HEK293 (cell line): ENCODE data around the gene AKAP17A.
"Not testable (repeated sequence)": the region's sequence is repeated elsewhere in the genome, so short reads cannot be mapped to it uniquely, and the experiment has no call there.

Source experiments
- CTCF ChIA-PET: fragments of 350-600 bp; formaldehyde crosslinking; extraction: SDS; loops from one replicate; lab custom pipeline; 2021; ENCODE audit warnings: antibody characterized with exemption; lab: Yijun Ruan, JAX
- POLR2A ChIA-PET: fragments of 300-600 bp; formaldehyde crosslinking; extraction: SDS; loops from one replicate; lab custom pipeline; 2020; ENCODE audit warnings: antibody characterized with exemption, inconsistent platforms; lab: Yijun Ruan, JAX
- H3K27ac ChIP-seq: fragments of 200-500 bp; sonication (Bioruptor generic); 2 replicates; pipeline ENCODE4 v1.5.1; 2014; ENCODE audit warnings: low read depth, low read length, control low read depth, inconsistent platforms; ENCODE audit errors: extremely low read depth
- H3K36me3 ChIP-seq, 2 experiments: fragments of 200-500 bp in 1 of 2; sonication (Bioruptor generic) in 1 of 2; 1 replicate in 1 of 2; 2 replicates in 1 of 2; pipeline ENCODE4 v1.5.1; 2014 to 2017; ENCODE audit warnings: inconsistent platforms in 2 of 2, low read length in 2 of 2; ENCODE audit not compliant: control insufficient read depth in 2 of 2, insufficient read depth in 1 of 2
- H3K4me1 ChIP-seq: fragments of 200-500 bp; sonication (Bioruptor generic); 2 replicates; pipeline ENCODE4 v1.5.1; 2014; ENCODE audit warnings: mild to moderate bottlenecking, low read length, inconsistent platforms; ENCODE audit not compliant: control insufficient read depth, insufficient read depth
- H3K4me3 ChIP-seq: 2 replicates; pipeline ENCODE4 v1.5.1; 2011; ENCODE audit warnings: low read depth, mild to moderate bottlenecking, control low read depth, low read length, moderate library complexity
- H3K9me3 ChIP-seq: fragments of 200-500 bp; sonication (Bioruptor generic); 2 replicates; pipeline ENCODE4 v1.5.1; 2014; ENCODE audit warnings: low read depth, low read length, inconsistent platforms; ENCODE audit not compliant: control insufficient read depth, insufficient read depth
- EGR2 ChIP-seq: fragments of 450-650 bp; formaldehyde crosslinking; IDR thresholded peaks from 2 replicates; pipeline ENCODE4 v1.5.1; 2016; ENCODE audit warnings: low read depth, missing biosample characterization, missing genetic modification characterization
- ZFHX2 ChIP-seq: fragments of 450-650 bp; formaldehyde crosslinking; conservative IDR thresholded peaks from 2 replicates; pipeline ENCODE4 v1.5.1; 2016; ENCODE audit warnings: missing biosample characterization, missing genetic modification characterization
- ZNF146 ChIP-seq: fragments of 450-650 bp; formaldehyde crosslinking; IDR thresholded peaks from 2 replicates; pipeline ENCODE4 v1.5.1; 2016; ENCODE audit warnings: missing biosample characterization, missing genetic modification characterization
- ZNF23 ChIP-seq: fragments of 450-650 bp; formaldehyde crosslinking; IDR thresholded peaks from 2 replicates; pipeline ENCODE4 v1.5.1; 2016; ENCODE audit warnings: missing biosample characterization, missing genetic modification characterization, borderline replicate concordance
- ZNF366 ChIP-seq: fragments of 450-650 bp; formaldehyde crosslinking; conservative IDR thresholded peaks from 2 replicates; pipeline ENCODE4 v1.5.1; 2016; ENCODE audit warnings: missing biosample characterization, missing genetic modification characterization
- ZNF529 ChIP-seq: fragments of 450-650 bp; formaldehyde crosslinking; IDR thresholded peaks from 2 replicates; pipeline ENCODE4 v1.5.1; 2017; ENCODE audit warnings: missing genetic modification characterization, missing biosample characterization; ENCODE audit not compliant: insufficient replicate concordance
- TF ChIP-seq, protein P1 (sequence below): fragments of 450-650 bp; formaldehyde crosslinking; IDR thresholded peaks from 2 replicates; pipeline ENCODE4 v1.5.1; 2016; ENCODE audit warnings: missing biosample characterization, missing genetic modification characterization
- TF ChIP-seq, protein P2 (sequence below): fragments of 450-650 bp; formaldehyde crosslinking; IDR thresholded peaks from 2 replicates; pipeline ENCODE4 v1.5.1; 2016; ENCODE audit warnings: missing biosample characterization, missing genetic modification characterization
- TF ChIP-seq, protein P3 (sequence below): fragments of 450-650 bp; formaldehyde crosslinking; IDR thresholded peaks from 2 replicates; pipeline ENCODE4 v1.5.1; 2017; ENCODE audit warnings: missing biosample characterization, missing genetic modification characterization

Gene AKAP17A

DNA sequence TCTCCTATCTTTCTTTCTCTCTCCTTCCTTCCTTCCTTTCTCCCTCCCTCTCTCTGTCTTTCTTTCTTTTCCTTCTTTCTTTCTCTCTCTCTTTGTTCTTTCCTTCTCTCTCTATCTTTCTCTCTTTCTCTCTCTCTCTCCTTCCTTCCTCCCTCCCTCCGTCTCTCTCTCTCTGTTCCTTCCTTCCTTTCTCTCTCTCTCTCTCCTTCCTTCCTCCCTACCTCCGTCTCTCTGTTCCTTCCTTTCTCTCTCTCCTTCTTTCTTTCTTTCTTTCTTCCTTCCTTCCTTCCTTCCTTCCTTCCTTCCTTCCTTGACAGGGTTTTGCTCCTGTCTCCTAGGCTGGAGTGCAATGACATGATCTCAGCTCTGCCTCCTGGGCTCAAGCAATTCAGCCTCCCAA, 30.2 kb upstream of the AKAP17A start:
- POLR2A ChIA-PET = no interaction called here
- peaks cover 3% of the 10 kb centered on the region; the same call in 1 of the 2 replicates for H3K4me1 ChIP-seq
- CTCF ChIA-PET = no interaction called here
- TF ChIP-seq ZNF23 (tag by site-specific recombination) (no peak), ZNF366 (tag by site-specific recombination) (peak; percentile 69)
- TF ChIP-seq, all 188 proteins: peak for 1
- no peak overlapping the region for H3K27ac ChIP-seq
- H3K4me3 ChIP-seq = no peak overlapping the region
- H3K9me3 ChIP-seq = no peaks in the 10 kb centered on the region; the same call in 1 of the 2 replicates
- H3K36me3 ChIP-seq = no peaks in the 10 kb centered on the region

DNA sequence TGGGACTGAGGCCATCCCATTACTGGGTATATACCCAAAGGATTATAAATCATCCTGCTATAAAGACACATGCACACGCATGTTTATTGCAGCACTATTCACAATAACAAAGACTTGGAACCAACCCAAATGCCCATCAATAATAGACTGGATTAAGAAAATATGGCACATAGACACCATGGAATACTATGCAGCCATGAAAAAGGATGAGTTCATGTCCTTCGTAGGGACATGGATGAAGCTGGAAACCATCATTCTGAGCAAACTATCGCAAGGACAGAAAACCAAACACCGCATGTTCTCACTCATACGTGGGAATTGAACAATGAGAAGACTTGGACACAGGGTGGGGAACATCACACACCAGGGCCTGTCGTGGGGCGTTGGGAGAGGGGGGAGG, 27.3 kb upstream of the AKAP17A start:
- POLR2A ChIA-PET, H3K36me3 ChIP-seq, H3K4me1 ChIP-seq, H3K4me3 ChIP-seq, H3K9me3 ChIP-seq, H3K27ac ChIP-seq, CTCF ChIA-PET: not testable (repeated sequence)
- TF ChIP-seq, protein P1, sequence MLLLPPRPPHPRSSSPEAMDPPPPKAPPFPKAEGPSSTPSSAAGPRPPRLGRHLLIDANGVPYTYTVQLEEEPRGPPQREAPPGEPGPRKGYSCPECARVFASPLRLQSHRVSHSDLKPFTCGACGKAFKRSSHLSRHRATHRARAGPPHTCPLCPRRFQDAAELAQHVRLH (tag by site-specific recombination) = peak; percentile 69; the same call in 1 of the 2 replicates
- TF ChIP-seq ZNF146 (tag by site-specific recombination) = peak; percentile 100
- TF ChIP-seq, protein P2, sequence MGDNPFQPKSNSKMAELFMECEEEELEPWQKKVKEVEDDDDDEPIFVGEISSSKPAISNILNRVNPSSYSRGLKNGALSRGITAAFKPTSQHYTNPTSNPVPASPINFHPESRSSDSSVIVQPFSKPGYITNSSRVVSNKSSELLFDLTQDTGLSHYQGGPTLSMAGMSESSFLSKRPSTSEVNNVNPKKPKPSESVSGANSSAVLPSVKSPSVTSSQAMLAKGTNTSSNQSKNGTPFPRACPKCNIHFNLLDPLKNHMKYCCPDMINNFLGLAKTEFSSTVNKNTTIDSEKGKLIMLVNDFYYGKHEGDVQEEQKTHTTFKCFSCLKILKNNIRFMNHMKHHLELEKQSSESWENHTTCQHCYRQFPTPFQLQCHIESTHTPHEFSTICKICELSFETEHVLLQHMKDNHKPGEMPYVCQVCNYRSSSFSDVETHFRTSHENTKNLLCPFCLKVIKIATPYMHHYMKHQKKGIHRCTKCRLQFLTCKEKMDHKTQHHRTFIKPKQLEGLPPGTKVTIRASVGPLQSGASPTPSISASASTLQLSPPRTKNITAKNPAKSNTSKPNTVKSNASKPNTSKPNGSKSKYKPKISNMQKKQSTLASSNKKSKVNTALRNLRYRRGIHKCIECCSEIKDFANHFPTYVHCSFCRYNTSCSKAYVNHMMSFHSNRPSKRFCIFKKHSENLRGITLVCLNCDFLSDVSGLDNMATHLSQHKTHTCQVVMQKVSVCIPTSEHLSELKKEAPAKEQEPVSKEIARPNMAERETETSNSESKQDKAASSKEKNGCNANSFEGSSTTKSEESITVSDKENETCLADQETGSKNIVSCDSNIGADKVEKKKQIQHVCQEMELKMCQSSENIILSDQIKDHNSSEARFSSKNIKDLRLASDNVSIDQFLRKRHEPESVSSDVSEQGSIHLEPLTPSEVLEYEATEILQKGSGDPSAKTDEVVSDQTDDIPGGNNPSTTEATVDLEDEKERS (tag by site-specific recombination) = peak; percentile 84; the same call in 1 of the 2 replicates

DNA sequence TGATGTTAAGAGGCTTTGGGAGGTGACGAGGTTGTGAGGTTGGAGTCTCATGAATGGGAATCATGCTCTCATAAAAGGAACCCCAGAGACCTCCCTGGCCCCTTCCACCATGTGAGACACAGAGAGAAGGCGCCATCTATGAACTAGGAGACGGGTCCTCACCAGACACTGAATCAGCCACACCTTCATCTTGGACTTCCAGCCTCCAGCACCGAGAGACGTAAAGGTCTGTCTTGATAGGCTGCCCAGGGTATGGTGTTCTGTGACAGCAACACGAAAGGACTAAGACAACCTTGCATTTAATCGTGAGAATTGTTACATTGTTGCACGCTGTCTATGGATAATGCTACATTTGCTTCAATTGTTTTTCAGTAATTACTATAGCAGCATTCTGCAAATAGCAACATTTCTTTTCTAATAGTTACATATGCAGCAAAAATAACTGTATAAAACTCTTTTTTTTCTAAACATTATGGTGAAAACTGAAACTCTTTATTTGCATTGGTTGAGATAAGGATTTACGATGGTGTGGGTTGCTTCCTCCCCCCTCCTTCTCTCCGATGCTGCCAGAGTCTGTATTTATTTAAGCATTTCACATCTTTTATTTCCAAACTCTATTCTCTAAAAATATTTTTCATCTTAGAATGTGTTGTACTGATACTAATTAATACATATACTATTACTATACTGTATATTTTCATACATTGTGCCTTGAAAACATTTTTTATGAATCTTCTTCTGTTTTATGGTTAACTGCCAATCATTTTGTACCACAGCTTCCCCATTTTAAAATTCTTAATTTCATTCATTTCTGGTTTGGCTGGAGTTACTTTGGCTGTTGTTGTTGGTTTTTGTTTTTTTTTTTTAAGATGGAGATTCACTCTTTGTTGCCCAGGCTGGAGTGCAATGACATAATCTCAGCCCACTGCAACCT, 26.4 kb upstream of the AKAP17A start:
- Histone ChIP-seq H3K4me1 (peaks cover 3% of the 10 kb centered on the region; the same call in 1 of the 2 replicates), H3K4me3 (no peak overlapping the region), H3K36me3 (no peaks in the 10 kb centered on the region), H3K9me3 (no peaks in the 10 kb centered on the region; the same call in 1 of the 2 replicates), H3K27ac (no peak overlapping the region)
- peak; percentile 23; the same call in 1 of the 2 replicates for TF ChIP-seq ZFHX2 (tag by site-specific recombination)
- TF ChIP-seq EGR2 (tag by site-specific recombination) = peak; percentile 43; the same call in 1 of the 2 replicates
- TF ChIP-seq, protein P3, sequence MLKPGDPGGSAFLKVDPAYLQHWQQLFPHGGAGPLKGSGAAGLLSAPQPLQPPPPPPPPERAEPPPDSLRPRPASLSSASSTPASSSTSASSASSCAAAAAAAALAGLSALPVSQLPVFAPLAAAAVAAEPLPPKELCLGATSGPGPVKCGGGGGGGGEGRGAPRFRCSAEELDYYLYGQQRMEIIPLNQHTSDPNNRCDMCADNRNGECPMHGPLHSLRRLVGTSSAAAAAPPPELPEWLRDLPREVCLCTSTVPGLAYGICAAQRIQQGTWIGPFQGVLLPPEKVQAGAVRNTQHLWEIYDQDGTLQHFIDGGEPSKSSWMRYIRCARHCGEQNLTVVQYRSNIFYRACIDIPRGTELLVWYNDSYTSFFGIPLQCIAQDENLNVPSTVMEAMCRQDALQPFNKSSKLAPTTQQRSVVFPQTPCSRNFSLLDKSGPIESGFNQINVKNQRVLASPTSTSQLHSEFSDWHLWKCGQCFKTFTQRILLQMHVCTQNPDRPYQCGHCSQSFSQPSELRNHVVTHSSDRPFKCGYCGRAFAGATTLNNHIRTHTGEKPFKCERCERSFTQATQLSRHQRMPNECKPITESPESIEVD (tag by site-specific recombination) = peak; percentile 84
- no peak for TF ChIP-seq ZNF529 (tag by site-specific recombination)
- CTCF ChIA-PET = no interaction called here
- POLR2A ChIA-PET = no interaction called here

DNA sequence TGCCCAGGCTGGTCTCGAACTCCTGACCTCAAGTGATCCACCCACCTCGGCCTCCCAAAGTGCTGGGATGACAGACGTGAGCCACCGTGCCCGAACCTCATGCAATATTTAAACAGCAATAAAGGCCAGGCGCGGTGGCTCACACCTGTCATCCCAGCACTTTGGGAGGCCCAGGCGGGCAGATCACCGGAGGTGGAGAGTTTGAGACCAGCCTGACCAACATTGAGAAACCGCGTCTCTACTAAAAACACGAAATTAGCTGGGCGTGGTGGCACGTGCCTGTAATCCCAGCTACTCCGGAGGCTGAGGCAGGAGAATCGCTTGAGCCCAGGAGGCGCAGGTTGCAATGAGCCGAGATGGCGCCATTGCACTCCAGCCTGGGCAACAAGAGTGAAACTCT, 17.2 kb upstream of the AKAP17A start:
- H3K9me3 ChIP-seq, H3K36me3 ChIP-seq, H3K27ac ChIP-seq, H3K4me1 ChIP-seq, CTCF ChIA-PET, H3K4me3 ChIP-seq, POLR2A ChIA-PET: not testable (repeated sequence)
